Karpas-422 (cell line): ENCODE results near the gene MYO18A. TPM values are rescaled to one million over a fixed set of nuclear protein-coding genes. Genes with fewer than 3 reads are reported as not detected.
"Not testable (repeated sequence)": the region's sequence is repeated elsewhere in the genome, so short reads cannot be mapped to it uniquely, and the experiment has no call there.

Experiments used
- DNase-seq: peaks from one replicate; pipeline ENCODE4 v3.0.0-alpha.2; 2015
- H2AFZ ChIP-seq: fragments of 200-600 bp; sonication (generic); 2 replicates; pipeline ENCODE4 v1.6.1; 2014; ENCODE audit warnings: antibody characterized with exemption, low read length, mixed read lengths
- H3K27ac ChIP-seq: fragments of 200-600 bp; sonication (generic); 2 replicates; pipeline ENCODE4 v1.5.1; 2014; ENCODE audit warnings: mild to moderate bottlenecking, low read length, moderate library complexity
- H3K27me3 ChIP-seq: fragments of 200-600 bp; sonication (generic); 2 replicates; pipeline ENCODE4 v1.6.1; 2014; ENCODE audit warnings: low read length, mixed read lengths
- H3K36me3 ChIP-seq: fragments of 200-600 bp; sonication (generic); 2 replicates; pipeline ENCODE4 v1.6.1; 2014; ENCODE audit warnings: low read length, mixed read lengths; ENCODE audit not compliant: insufficient read depth
- H3K4me1 ChIP-seq: fragments of 200-600 bp; sonication (generic); 2 replicates; pipeline ENCODE4 v1.6.1; 2014; ENCODE audit warnings: mild to moderate bottlenecking, low read length, mixed read lengths
- H3K4me2 ChIP-seq: fragments of 200-600 bp; sonication (generic); 2 replicates; pipeline ENCODE4 v1.6.1; 2014; ENCODE audit warnings: low read length, low read depth, mild to moderate bottlenecking; ENCODE audit not compliant: poor library complexity, severe bottlenecking
- H3K4me3 ChIP-seq: fragments of 200-600 bp; sonication (generic); 2 replicates; pipeline ENCODE4 v1.5.1; 2014; ENCODE audit warnings: mild to moderate bottlenecking, antibody characterized with exemption, low read length, mixed read lengths
- H3K79me2 ChIP-seq: fragments of 200-600 bp; sonication (generic); 2 replicates; pipeline ENCODE4 v1.6.1; 2014; ENCODE audit warnings: mild to moderate bottlenecking, low read length, mixed read lengths
- H3K9ac ChIP-seq: fragments of 200-600 bp; sonication (generic); 2 replicates; pipeline ENCODE4 v1.6.0; 2014; ENCODE audit warnings: low read length
- H3K9me2 ChIP-seq: fragments of 200-600 bp; sonication (generic), shearing (Covaris generic); replicated peaks from 2 replicates; pipeline ENCODE4 v1.6.0; 2014; ENCODE audit warnings: mild to moderate bottlenecking, low read length, moderate library complexity; ENCODE audit not compliant: insufficient read depth
- H3K9me3 ChIP-seq: fragments of 300-700, 200-600 bp; sonication (generic); 2 replicates; pipeline ENCODE4 v1.6.1; 2014; ENCODE audit warnings: low read length, mixed read lengths
- H4K20me1 ChIP-seq: fragments of 200-600 bp; sonication (generic); 2 replicates; pipeline ENCODE4 v1.6.1; 2014; ENCODE audit warnings: mild to moderate bottlenecking, antibody characterized with exemption, low read length, low read depth; ENCODE audit not compliant: insufficient read depth
- total RNA-seq: library from RNA; depleted of rRNA; stranded (reverse); fragments of >200 nt; shearing (Covaris generic); gene quantifications from 2 replicates; pipeline ENCODE4 v1.2.3, GENCODE V29; 2014; ENCODE audit warnings: low replicate concordance; rRNA removed

Gene MYO18A, protein sequence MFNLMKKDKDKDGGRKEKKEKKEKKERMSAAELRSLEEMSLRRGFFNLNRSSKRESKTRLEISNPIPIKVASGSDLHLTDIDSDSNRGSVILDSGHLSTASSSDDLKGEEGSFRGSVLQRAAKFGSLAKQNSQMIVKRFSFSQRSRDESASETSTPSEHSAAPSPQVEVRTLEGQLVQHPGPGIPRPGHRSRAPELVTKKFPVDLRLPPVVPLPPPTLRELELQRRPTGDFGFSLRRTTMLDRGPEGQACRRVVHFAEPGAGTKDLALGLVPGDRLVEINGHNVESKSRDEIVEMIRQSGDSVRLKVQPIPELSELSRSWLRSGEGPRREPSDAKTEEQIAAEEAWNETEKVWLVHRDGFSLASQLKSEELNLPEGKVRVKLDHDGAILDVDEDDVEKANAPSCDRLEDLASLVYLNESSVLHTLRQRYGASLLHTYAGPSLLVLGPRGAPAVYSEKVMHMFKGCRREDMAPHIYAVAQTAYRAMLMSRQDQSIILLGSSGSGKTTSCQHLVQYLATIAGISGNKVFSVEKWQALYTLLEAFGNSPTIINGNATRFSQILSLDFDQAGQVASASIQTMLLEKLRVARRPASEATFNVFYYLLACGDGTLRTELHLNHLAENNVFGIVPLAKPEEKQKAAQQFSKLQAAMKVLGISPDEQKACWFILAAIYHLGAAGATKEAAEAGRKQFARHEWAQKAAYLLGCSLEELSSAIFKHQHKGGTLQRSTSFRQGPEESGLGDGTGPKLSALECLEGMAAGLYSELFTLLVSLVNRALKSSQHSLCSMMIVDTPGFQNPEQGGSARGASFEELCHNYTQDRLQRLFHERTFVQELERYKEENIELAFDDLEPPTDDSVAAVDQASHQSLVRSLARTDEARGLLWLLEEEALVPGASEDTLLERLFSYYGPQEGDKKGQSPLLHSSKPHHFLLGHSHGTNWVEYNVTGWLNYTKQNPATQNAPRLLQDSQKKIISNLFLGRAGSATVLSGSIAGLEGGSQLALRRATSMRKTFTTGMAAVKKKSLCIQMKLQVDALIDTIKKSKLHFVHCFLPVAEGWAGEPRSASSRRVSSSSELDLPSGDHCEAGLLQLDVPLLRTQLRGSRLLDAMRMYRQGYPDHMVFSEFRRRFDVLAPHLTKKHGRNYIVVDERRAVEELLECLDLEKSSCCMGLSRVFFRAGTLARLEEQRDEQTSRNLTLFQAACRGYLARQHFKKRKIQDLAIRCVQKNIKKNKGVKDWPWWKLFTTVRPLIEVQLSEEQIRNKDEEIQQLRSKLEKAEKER (N-terminal part only)
- total RNA-seq: 16.4 and 54.6 TPM in 2 replicates

DNA sequence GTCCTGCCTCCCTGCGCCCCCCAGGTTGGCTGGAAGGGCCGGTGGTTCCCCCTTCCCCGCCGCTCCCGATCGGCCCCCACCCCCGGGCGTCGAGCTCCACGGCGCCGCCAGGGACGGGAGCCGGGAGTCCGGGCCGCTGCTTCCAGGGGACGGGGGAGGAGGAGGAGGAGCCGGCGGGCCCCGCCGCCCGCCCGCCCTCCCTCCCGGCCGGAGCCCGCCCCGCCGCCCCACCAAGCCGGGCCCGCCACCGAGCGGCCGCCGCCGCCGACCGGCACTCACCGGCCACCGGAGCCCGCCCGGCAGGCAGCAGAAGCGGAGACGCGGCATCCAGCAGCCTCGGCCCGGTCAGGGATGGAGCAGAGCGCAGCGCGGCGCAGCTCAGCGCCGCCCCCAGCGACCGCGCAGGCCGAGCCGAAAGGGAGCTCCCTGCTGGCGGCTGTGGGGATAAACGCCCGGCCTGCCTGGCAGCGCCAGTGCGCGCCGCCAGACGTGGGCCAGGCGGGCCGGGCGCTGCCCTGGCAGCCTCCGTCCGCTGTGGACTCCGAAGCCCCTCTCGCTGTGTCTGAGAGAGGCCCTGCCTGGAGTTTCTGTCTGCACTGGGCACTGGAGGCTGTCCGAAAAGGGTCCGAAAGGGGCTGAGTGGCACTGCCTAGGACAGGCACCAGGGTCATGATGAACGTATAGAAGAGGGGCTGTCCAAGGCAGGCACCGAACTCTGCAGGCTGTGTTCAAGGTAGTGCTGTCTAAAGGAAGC is at the start of gene MYO18A:
Gene MYO18A, minus strand, starts transcription at position 365 of the 754 bp plus-strand sequence. CDS start 13,458 bp downstream, outside the sequence.
- Histone ChIP-seq H3K27ac (no peak within 1 kb of the TSS), H2AFZ (peak within 1 kb of the TSS; percentile 86), H3K27me3 (peaks cover 3% of the 10 kb centered on the region; the same call in 1 of the 2 replicates), H3K4me2 (peak within 1 kb of the TSS; percentile 65), H3K9me2 (no peaks in the 10 kb centered on the region), H4K20me1 (no peaks in the 10 kb centered on the region), H3K36me3 (no peaks in the 10 kb centered on the region), H3K4me1 (peaks cover 26% of the 10 kb centered on the region), H3K79me2 (no peaks in the 10 kb centered on the region), H3K9ac (peak within 1 kb of the TSS; percentile 62), H3K9me3 (0 out of 2 replicates have a peak, but pooled peaks cover 2% of the 10 kb centered on the region), H3K4me3 (peak within 1 kb of the TSS; percentile 59)
- DNase-seq: peak; percentile 91

- DNase-seq: no peak
- Histone ChIP-seq H3K79me2 (no peaks in the 10 kb centered on the region), H4K20me1 (no peaks in the 10 kb centered on the region), H3K27ac (no peak overlapping the region), H3K4me2 (no peak overlapping the region), H3K4me3 (no peak overlapping the region), H3K9me3 (no peaks in the 10 kb centered on the region), H2AFZ (no peak overlapping the region), H3K9me2 (no peaks in the 10 kb centered on the region), H3K27me3 (no peaks in the 10 kb centered on the region), H3K4me1 (no peaks in the 10 kb centered on the region), H3K9ac (no peak overlapping the region), H3K36me3 (no peaks in the 10 kb centered on the region)
These were observed 45.2 kb upstream of the MYO18A start for GRCh38 chr17:29225396-29225795.

GRCh38 chr17:29221338-29221737 is 41.1 kb upstream of the MYO18A start:
- not testable (repeated sequence) for H3K9me2 ChIP-seq, H2AFZ ChIP-seq, H3K27me3 ChIP-seq, H4K20me1 ChIP-seq, H3K36me3 ChIP-seq, H3K4me3 ChIP-seq, DNase-seq, H3K9ac ChIP-seq, H3K27ac ChIP-seq, H3K4me1 ChIP-seq, H3K79me2 ChIP-seq, H3K4me2 ChIP-seq, H3K9me3 ChIP-seq

- Histone ChIP-seq H3K4me3 (no peak overlapping the region), H3K9ac (no peak overlapping the region), H3K4me2 (peak overlapping the region; percentile 44), H3K9me3 (no peaks in the 10 kb centered on the region), H3K9me2 (no peaks in the 10 kb centered on the region), H3K4me1 (0 out of 2 replicates have a peak, but pooled peaks cover 2% of the 10 kb centered on the region), H3K27ac (no peak overlapping the region), H2AFZ (no peak overlapping the region), H3K27me3 (no peaks in the 10 kb centered on the region), H4K20me1 (no peaks in the 10 kb centered on the region), H3K36me3 (no peaks in the 10 kb centered on the region), H3K79me2 (no peaks in the 10 kb centered on the region)
- peak; percentile 81 for DNase-seq
These were observed 39.3 kb upstream of the MYO18A start for GRCh38 chr17:29219378-29220047.

DNA sequence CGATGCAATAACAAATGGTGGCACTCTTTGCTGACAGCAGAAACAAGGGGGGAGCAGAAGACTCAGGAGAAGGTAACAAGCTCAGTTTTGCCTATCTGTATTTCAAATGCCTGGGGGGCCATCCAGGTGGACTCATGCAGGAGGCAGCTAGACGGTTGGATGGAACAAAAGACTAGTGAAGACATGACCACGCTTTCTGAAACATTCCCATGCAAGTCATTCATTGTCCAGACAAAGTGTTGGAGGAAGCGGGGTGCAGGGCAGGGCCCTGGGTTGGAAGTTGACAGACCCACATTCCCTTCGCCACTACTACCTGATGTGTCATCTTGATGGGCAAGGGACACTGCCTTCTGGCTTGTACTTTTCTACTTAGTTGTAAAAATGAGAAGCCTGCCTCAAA is 36.7 kb upstream of the MYO18A start:
- Histone ChIP-seq H3K79me2 (no peaks in the 10 kb centered on the region), H4K20me1 (no peaks in the 10 kb centered on the region), H3K9ac (no peak overlapping the region), H3K27ac (no peak overlapping the region), H2AFZ (no peak overlapping the region), H3K4me1 (0 out of 2 replicates have a peak, but pooled peaks cover 2% of the 10 kb centered on the region), H3K4me3 (no peak overlapping the region), H3K36me3 (no peaks in the 10 kb centered on the region), H3K27me3 (no peaks in the 10 kb centered on the region), H3K4me2 (no peak overlapping the region), H3K9me3 (no peaks in the 10 kb centered on the region), H3K9me2 (no peaks in the 10 kb centered on the region)
- no peak for DNase-seq

GRCh38 chr17:29216181-29216580 is 36.0 kb upstream of the MYO18A start:
- Histone ChIP-seq H3K79me2 (no peaks in the 10 kb centered on the region), H4K20me1 (no peaks in the 10 kb centered on the region), H3K9me2 (no peaks in the 10 kb centered on the region), H3K4me3 (no peak overlapping the region), H2AFZ (no peak overlapping the region), H3K27me3 (no peaks in the 10 kb centered on the region), H3K9me3 (no peaks in the 10 kb centered on the region), H3K36me3 (no peaks in the 10 kb centered on the region), H3K4me1 (0 out of 2 replicates have a peak, but pooled peaks cover 2% of the 10 kb centered on the region), H3K27ac (no peak overlapping the region), H3K4me2 (no peak overlapping the region), H3K9ac (no peak overlapping the region)
- no peak for DNase-seq

GRCh38 chr17:29215717-29216116 is 35.5 kb upstream of the MYO18A start:
- Histone ChIP-seq H3K9me3 (no peaks in the 10 kb centered on the region), H4K20me1 (no peaks in the 10 kb centered on the region), H2AFZ (no peak overlapping the region), H3K27me3 (no peaks in the 10 kb centered on the region), H3K9ac (no peak overlapping the region), H3K4me3 (no peak overlapping the region), H3K4me1 (0 out of 2 replicates have a peak, but pooled peaks cover 2% of the 10 kb centered on the region), H3K4me2 (no peak overlapping the region), H3K27ac (no peak overlapping the region), H3K79me2 (no peaks in the 10 kb centered on the region), H3K36me3 (no peaks in the 10 kb centered on the region), H3K9me2 (no peaks in the 10 kb centered on the region)
- no peak for DNase-seq
